GM21737 (cell line): ENCODE results near the gene NPY2R.

ENCODE experiments used
- ATAC-seq: cut with Tn5 transposase; IDR thresholded peaks from one replicate; pipeline ENCODE4 v1.9.1; 2021; ENCODE audit warnings: mild to moderate bottlenecking, moderate library complexity; ENCODE audit not compliant: unreplicated experiment

The NPY2R gene

GRCh38 chr4:155248002-155248896, 39.8 kb downstream of the NPY2R start:
- ATAC-seq, result no peak

- ATAC-seq, result no peak
Measured at GRCh38 chr4:155249016-155249566, 40.7 kb downstream of the NPY2R start.

GRCh38 chr4:155252327-155252726, 43.9 kb downstream of the NPY2R start:
- ATAC-seq, result no peak

- no peak for ATAC-seq
Measured at GRCh38 chr4:155263480-155263879, 55.0 kb downstream of the NPY2R start.

GRCh38 chr4:155265113-155265512, 56.7 kb downstream of the NPY2R start:
- ATAC-seq, result no peak
